H1 (cell line): Measurements from ENCODE around the gene TBL2. TPM values are rescaled to one million over a fixed set of nuclear protein-coding genes. Genes with fewer than 3 reads are reported as not detected.

Experiments used
- CEBPB ChIP-seq: IDR thresholded peaks from 2 replicates; pipeline ENCODE4 v1.6.1; 2012; ENCODE audit warnings: low read depth, low read length
- CHD2 ChIP-seq: IDR thresholded peaks from 2 replicates; pipeline ENCODE4 v1.6.1; 2012; ENCODE audit warnings: low read length, improper control_type of control experiment
- CHD7 ChIP-seq: fragments of 300-600 bp; sonication (generic); IDR thresholded peaks from 2 replicates; pipeline ENCODE4 v1.7.1; 2012; ENCODE audit warnings: low read length, moderate library complexity, mild to moderate bottlenecking, inconsistent platforms; ENCODE audit not compliant: insufficient replicate concordance
- JUN ChIP-seq: IDR thresholded peaks from 2 replicates; pipeline ENCODE4 v1.6.1; 2011; ENCODE audit warnings: low read depth, mild to moderate bottlenecking, improper control_type of control experiment, low read length
- KDM1A ChIP-seq: fragments of 200-600, 300-600 bp; sonication (generic); IDR thresholded peaks from 2 replicates; pipeline ENCODE4 v1.7.1; 2016; ENCODE audit warnings: mild to moderate bottlenecking, low read length, borderline replicate concordance
- KDM5A ChIP-seq: fragments of 200-600 bp; IDR thresholded peaks from 2 replicates; pipeline ENCODE4 v1.7.1; 2012; ENCODE audit warnings: mild to moderate bottlenecking, low read length, inconsistent platforms, mixed read lengths
- POLR2A ChIP-seq, 2 experiments: IDR thresholded peaks; 1 replicate in 1 of 2; 2 replicates in 1 of 2; pipeline ENCODE4 v1.6.1; 2011; ENCODE audit warnings: low read depth in 2 of 2, low read length in 2 of 2, mild to moderate bottlenecking in 2 of 2; ENCODE audit errors: control extremely low read depth in 1 of 2
- RFX5 ChIP-seq: IDR thresholded peaks from 2 replicates; pipeline ENCODE4 v1.6.1; 2011; ENCODE audit warnings: low read depth, low read length, improper control_type of control experiment, borderline replicate concordance
- SIN3A ChIP-seq, 2 experiments: IDR thresholded peaks in 1 of 2; conservative IDR thresholded peaks in 1 of 2; 2 replicates each; pipeline ENCODE4 v1.6.1; 2011 to 2012; ENCODE audit warnings: low read length in 2 of 2, improper control_type of control experiment in 1 of 2, low read depth in 1 of 2, mild to moderate bottlenecking in 1 of 2
- TBP ChIP-seq: IDR thresholded peaks from 2 replicates; pipeline ENCODE4 v1.6.1; 2011; ENCODE audit warnings: low read depth, low read length, improper control_type of control experiment
- polyA plus RNA-seq, 7 experiments: library from polyadenylated mRNA; depleted of rRNA in 3 of 7; stranded (reverse) in 5 of 7; unstranded in 2 of 7; fragments of >200 nt in 5 of 7; fragments of 200-250 nt in 2 of 7; gene quantifications; 1 replicate in 5 of 7; 2 replicates in 1 of 7; 4 replicates in 1 of 7; pipeline versions ENCODE4 v1.2.1 to v1.2.3, GENCODE V29; 2011 to 2013; ENCODE audit warnings: missing spikeins in 2 of 7, mixed read lengths in 2 of 7
- total RNA-seq: library from RNA; stranded (reverse); fragmentation: NEBNext Ultra II Directional; extraction: Animal tissue kit (Norgen Biotek cat#: 25700); gene quantifications from 2 replicates; pipeline ENCODE4 v1.2.1, GENCODE V29; 2021

TBL2 gene
- total and polyA plus RNA-seq, 2 of the 8 experiments (the other 6 are each of a cell fraction or from before 2014, with no cell fraction given), result 25.8 to 29.7 TPM

GRCh38 chr7:73582664-73583202, 4.4 kb upstream of the TBL2 start (continued):
- no peak for TF ChIP-seq CHD7
- TF ChIP-seq POLR2A (IDR thresholded peaks at IDR 0.05; ENCODE audit: control extremely low read depth in 1 of 2, low read depth in 2 of 2, low read length in 2 of 2), result no peak
- no peak for TF ChIP-seq TBP
- no peak for TF ChIP-seq KDM5A
- no peak for TF ChIP-seq CEBPB
- no peak for TF ChIP-seq KDM1A
- no peak for TF ChIP-seq CHD2
- TF ChIP-seq JUN, result no peak
- no peak for TF ChIP-seq RFX5
- no peak for TF ChIP-seq SIN3A (conservative IDR thresholded peaks at IDR 0.05 in 1 of 2, IDR thresholded peaks at IDR 0.05 in 1 of 2; ENCODE audit: low read depth in 1 of 2, low read length in 2 of 2)
